Skeletal muscle satellite cell (primary cell): Measurements from ENCODE around the gene SLC31A2.
"Not testable (repeated sequence)": the region's sequence is repeated elsewhere in the genome, so short reads cannot be mapped to it uniquely, and the experiment has no call there.

Source experiments
- H3K27me3 ChIP-seq: 2 replicates; pipeline ENCODE4 v1.7.0; 2013; ENCODE audit warnings: low read length; ENCODE audit not compliant: control insufficient read depth, insufficient read depth
- H3K36me3 ChIP-seq: 2 replicates; pipeline ENCODE4 v1.7.0; 2013; ENCODE audit warnings: mild to moderate bottlenecking, control low read depth, low read length; ENCODE audit not compliant: insufficient read depth
- H3K4me1 ChIP-seq: 2 replicates; pipeline ENCODE4 v1.7.0; 2013; ENCODE audit warnings: low read length; ENCODE audit not compliant: control insufficient read depth, insufficient read depth
- H3K4me2 ChIP-seq: 2 replicates; pipeline ENCODE4 v1.7.0; 2013; ENCODE audit warnings: mild to moderate bottlenecking, low read length
- H3K4me3 ChIP-seq: 2 replicates; pipeline ENCODE4 v1.7.0; 2013; ENCODE audit warnings: low read length
- H3K9ac ChIP-seq: 2 replicates; pipeline ENCODE4 v1.7.0; 2013; ENCODE audit warnings: mild to moderate bottlenecking, low read depth, low read length, moderate library complexity
- H3K9me3 ChIP-seq: replicated peaks from 2 replicates; pipeline ENCODE4 v1.7.0; 2013; ENCODE audit warnings: mild to moderate bottlenecking, control low read depth, low read length

SLC31A2 gene

DNA sequence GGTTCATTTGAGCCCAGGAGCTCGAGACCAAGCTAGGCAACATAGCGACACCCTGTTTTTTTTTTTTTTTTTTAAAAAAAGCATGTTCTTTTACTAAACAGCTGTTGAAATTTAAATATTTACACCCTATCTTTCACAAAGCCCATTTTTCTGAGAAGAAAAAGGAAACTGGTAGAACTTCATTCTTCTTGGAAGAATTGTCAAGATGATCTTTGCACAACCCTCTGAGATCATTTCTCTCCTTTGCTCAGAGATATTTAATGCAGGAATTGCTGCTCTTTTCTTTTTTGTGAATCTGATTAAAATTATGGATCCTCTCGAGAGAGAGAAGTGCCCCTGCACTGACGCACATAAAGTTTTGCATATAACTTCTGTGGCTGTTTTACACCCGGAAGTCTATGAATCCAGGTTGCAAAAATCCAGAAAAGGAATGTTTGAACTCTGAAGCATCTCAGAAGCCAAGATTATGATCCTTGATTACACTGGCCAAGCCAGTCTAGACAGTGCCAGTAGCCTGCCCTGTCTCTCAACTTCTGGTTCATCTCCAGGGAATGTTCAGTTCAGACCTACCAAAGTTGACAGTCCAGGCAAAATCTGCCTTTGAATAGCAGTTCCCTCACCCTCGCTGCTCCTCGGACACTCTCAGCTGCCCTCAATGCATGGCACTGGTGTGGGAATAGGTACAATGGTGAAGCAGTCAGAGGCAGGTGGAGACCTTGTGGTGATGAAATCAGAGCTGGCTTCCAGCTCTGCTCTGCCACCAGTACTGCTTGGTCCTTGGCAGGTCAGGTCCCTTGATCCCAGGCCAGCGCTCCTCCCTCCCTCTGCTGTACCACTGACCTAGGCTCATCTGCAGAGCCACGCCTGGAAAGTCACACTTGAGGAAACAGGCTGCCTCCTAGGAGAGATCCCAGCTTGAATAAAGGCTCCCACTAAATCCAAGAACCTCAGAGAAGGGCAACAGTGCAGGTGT lies 13.3 kb upstream of the SLC31A2 start:
- H3K4me1 ChIP-seq: no peaks in the 10 kb centered on the region
- H3K4me3 ChIP-seq: no peak overlapping the region
- no peaks in the 10 kb centered on the region for H3K9me3 ChIP-seq

DNA sequence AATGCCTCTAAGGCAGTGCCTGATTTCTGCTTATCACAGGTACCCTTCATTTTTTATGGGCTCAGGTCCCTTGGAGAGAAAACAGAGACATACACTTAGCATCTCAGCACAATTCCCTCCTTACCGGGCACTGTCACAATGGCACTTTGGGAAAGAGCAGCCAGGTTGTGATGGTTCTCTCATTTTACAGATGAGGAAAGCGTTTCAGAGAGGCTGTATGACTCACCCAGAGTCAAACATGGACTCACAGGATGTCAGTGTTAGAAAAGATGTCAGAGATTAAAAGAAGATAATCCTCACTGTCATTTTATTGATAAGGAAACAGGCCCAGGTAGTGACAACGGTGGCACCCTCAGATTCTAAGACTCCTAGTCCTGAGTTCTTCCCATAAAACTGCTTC lies 12.0 kb upstream of the SLC31A2 start:
- H3K4me3 ChIP-seq: no peak overlapping the region
- H3K4me2 ChIP-seq: no peak overlapping the region
- no peaks in the 10 kb centered on the region for H3K4me1 ChIP-seq
- H3K9ac ChIP-seq: no peak overlapping the region
- H3K9me3 ChIP-seq: no peaks in the 10 kb centered on the region
- H3K27me3 ChIP-seq: peaks cover 42% of the 10 kb centered on the region
- H3K36me3 ChIP-seq: no peaks in the 10 kb centered on the region

More for the DNA sequence above, 13.3 kb upstream of the SLC31A2 start:
- H3K27me3 ChIP-seq: peaks cover 39% of the 10 kb centered on the region
- no peak overlapping the region for H3K9ac ChIP-seq
- no peaks in the 10 kb centered on the region for H3K36me3 ChIP-seq
- no peak overlapping the region for H3K4me2 ChIP-seq

DNA sequence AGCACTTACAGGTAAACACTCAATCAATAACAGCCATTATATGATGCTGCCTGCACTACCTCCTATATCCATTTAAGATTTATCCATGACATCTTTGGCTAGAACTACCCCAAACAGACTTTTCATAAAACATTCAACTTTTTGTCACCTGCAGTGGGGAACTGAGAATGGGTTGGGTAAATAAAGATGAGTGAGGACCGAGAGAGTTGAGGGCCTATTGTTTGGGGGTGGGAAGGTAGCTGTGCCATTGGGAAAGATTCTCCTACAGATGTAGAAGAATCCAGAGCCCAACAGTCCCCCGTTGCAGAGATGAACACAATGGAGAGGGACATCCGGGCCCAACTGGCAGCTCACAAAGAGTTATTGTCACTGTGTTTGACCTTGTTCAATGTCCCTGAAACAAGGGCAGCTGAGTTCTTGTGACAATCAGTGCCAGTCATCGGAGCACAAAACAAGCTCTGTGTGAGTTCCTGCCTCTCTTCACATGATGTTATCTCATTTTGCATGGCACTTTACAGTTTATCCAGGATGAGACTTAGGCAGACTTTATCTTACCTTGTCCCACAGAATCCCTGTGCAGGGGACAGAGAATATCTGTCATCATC lies 11.5 kb upstream of the SLC31A2 start:
- H3K4me1 ChIP-seq: no peaks in the 10 kb centered on the region
- no peaks in the 10 kb centered on the region for H3K9me3 ChIP-seq
- H3K4me3 ChIP-seq: no peak overlapping the region
- H3K4me2 ChIP-seq: no peak overlapping the region
- peaks cover 37% of the 10 kb centered on the region for H3K27me3 ChIP-seq
- no peaks in the 10 kb centered on the region for H3K36me3 ChIP-seq
- no peak overlapping the region for H3K9ac ChIP-seq

DNA sequence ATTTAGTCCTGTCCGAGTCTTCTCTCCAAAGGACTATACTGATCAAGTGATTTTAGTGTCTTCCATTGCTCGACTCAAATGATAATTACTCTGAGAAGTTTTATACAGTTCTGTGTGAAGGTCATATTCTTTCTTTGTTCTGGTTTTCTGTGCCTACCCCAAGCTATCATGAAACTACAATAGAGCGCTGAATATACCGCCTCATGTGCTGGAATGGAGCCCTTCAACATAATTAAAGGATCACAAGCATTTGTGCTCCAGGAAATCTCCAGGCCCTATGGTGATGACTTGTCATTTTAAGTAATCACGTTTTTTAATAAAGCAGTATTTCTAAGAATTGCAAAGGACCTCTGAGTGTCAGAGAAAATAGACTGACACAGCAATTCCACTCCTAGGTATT lies 10.9 kb upstream of the SLC31A2 start:
- Histone ChIP-seq H3K9me3 (no peaks in the 10 kb centered on the region), H3K9ac (no peak overlapping the region), H3K4me1 (no peaks in the 10 kb centered on the region), H3K4me2 (no peak overlapping the region), H3K4me3 (no peak overlapping the region), H3K36me3 (no peaks in the 10 kb centered on the region), H3K27me3 (peaks cover 39% of the 10 kb centered on the region)

DNA sequence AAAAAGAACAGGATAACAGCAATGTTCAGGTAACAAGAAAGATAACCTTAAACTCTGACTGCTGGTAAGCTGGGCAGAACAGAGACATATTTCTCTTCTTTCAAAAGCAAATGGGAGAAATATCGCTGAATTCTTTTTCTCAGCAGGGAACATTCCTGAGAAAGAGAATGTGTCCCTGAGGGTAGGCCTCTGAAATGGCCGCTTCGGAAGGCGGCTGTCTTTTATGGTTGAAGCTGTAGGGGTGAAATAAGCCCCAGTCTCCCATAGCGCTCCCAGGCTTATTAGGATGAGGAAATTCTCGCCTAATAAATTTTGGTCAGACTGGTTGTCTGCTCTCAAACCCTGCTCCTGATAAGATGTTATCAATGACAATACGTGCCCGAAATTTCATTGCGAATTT lies 9.9 kb upstream of the SLC31A2 start:
- H3K4me1 ChIP-seq, H3K4me3 ChIP-seq, H3K4me2 ChIP-seq, H3K9ac ChIP-seq, H3K9me3 ChIP-seq, H3K36me3 ChIP-seq: not testable (repeated sequence)
- peaks cover 44% of the 10 kb centered on the region for H3K27me3 ChIP-seq

DNA sequence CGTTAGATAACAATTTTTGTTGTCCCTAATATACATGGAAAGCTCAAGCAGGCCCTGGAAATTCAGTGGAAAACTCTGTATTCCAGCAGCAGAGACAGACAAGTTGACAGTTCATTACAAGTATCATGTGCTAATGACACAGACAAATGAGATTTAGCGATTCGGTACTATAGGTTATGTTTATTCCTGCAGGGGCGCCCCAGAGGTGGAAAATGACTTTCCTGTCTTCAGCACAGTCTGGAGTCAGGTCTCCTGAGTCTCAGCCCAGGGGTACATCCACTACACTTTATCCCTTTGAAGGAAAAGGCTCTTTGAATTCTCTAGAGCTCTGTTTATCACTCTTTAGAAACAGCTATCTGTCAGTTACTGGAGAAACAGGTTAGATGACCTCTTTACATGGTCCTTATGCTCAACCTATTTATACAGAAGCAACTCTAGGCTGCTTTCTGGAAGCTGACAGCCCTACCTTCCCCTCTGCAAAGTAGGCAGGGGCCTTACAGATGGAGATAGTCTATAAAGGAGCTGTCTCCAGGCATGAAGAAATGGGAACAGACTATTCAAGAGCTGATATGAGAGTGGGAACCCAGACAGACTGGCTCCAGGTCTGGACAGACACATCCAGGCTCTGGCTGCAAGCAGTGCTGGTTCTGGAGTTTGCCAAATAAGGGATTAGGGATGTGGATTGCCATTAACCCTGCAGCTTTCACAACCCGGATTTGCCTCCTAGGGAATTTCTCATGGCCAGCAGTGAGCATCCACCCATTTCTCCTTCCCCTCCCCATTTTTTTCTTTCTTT lies 7.2 kb upstream of the SLC31A2 start:
- H3K36me3 ChIP-seq: no peaks in the 10 kb centered on the region
- peaks cover 32% of the 10 kb centered on the region for H3K27me3 ChIP-seq
- no peak overlapping the region for H3K9ac ChIP-seq
- no peaks in the 10 kb centered on the region for H3K4me1 ChIP-seq
- no peak overlapping the region for H3K4me2 ChIP-seq
- H3K9me3 ChIP-seq: no peaks in the 10 kb centered on the region
- no peak overlapping the region for H3K4me3 ChIP-seq

DNA sequence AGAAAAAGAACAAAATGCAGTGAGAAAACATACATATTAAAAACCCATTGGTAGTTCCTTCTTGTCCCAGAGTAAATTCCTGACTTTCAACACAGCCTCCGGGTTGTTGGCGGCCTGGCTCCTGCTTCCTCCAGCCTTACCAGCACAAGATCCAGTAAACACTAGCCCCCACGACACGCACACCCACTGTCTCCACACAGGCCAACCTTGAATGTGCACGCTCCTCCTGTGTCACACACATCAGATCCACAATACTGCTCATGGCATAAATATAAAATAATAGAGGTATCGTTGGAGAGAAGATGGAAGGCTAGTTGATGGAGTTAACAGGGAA lies 2.5 kb upstream of the SLC31A2 start:
- H3K4me2 ChIP-seq: no peak overlapping the region
- no peak overlapping the region for H3K4me3 ChIP-seq
- no peak overlapping the region for H3K9ac ChIP-seq
- H3K4me1 ChIP-seq: peaks cover 17% of the 10 kb centered on the region
- H3K36me3 ChIP-seq: no peaks in the 10 kb centered on the region
- peaks cover 23% of the 10 kb centered on the region for H3K27me3 ChIP-seq
- H3K9me3 ChIP-seq: no peaks in the 10 kb centered on the region

DNA sequence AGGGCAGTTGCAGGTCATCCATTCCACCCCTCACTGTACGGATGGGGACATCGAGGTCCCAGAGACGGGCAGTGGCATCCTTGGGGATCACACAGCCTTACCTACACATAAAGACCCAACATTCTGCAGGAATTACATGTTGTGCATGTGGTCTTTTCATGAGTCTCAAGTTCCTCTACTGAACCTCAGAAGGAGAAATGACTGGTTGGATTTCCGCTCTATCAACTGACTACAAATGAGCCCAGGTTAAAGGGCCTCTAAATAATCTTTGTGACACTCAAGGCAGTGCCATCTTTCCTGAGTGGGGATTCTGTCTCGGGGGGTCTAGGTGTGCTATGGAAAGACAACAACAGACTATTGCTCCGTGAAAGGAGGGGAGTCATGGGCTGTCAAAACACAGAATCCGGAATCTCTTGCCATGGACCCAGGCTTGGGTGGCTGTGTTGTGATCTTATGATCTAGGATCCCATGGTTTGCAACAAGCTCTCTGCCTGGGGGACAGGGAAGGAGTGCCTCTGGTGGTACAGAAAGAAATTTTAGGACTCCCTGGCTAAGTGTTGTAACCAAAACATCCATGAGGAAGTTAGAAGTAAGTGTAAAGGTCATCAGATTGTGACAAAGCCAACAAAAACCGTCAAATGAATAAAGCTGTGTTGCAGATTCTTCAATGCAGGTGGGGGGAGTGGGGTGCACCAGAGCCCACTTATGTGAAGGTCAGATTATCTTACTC lies 1.9 kb upstream of the SLC31A2 start:
- H3K36me3 ChIP-seq: no peaks in the 10 kb centered on the region
- H3K4me3 ChIP-seq: no peak overlapping the region
- H3K4me2 ChIP-seq: no peak overlapping the region
- peaks cover 23% of the 10 kb centered on the region for H3K27me3 ChIP-seq
- H3K4me1 ChIP-seq: peaks cover 23% of the 10 kb centered on the region
- H3K9me3 ChIP-seq: no peaks in the 10 kb centered on the region
- H3K9ac ChIP-seq: no peak overlapping the region

DNA sequence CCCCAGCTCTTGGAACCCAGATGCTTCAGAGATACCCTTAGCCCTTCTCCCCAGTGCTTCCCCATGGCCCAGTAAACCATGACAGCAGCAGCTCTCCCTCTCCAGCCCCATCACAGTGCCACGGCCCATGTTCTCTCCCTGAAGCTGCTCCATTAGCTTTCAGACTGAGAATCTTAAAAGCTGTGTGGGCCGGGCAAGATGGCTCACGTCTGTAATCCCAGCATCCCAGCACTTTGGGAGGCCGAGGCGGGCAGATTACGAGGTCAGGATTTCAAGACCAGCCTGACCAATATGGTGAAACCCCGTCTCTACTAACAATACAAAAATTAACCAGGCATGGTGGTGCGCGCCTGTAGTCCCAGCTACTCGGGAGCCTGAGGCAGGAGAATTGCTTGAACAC lies 1.2 kb upstream of the SLC31A2 start:
- Histone ChIP-seq H3K4me1 (peaks cover 28% of the 10 kb centered on the region), H3K27me3 (peaks cover 23% of the 10 kb centered on the region)
- not testable (repeated sequence) for H3K36me3 ChIP-seq, H3K4me3 ChIP-seq, H3K9me3 ChIP-seq, H3K9ac ChIP-seq, H3K4me2 ChIP-seq

DNA sequence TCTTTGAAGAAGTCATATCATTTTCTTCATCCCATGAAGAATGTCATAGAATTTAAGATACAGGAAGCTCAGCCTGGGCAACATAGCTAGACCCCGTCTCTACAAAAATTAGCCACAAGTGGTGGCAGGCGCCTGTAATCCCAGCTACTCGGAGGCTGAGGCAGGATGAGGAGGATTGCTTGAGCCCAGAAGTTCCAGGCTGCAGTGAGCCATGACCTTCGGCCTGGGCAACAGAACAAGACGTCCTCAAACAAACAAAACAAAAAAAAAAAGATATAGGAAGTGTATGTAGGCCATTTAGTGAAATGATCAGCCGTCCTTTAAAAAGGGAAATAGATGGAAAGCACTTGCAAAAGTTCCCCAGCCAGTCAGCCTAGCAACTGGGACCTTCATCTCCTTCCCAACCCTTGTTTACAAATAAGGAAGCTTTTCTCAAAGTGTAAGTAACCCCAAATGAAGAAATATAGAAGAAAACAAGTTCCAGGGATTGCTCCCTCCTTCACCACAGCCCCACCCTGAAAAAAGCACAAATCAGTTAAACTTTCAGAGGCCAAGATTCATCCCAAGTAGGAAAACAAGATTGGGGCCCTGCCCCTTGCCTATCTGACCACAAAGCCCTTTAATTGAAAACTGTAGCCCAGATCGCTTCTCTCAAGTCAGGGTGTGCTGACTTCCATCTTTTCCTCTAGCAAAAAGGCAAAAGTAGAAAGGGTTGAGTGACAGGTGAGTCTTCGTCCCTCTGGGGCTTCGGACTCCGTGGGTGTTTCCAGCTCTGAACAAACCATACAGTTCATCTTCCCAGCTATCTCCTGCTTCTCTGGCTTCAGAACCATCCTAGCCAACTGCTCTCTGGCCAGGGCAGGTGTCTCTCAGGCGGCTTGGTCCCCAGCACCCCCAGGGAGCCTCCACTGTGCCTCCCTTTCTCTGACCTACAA lies 1.2 kb downstream of the SLC31A2 start:
- H3K9me3 ChIP-seq: no peaks in the 10 kb centered on the region
- peak overlapping the region; percentile 94 for H3K4me3 ChIP-seq
- H3K9ac ChIP-seq: peak overlapping the region; percentile 92
- peak overlapping the region; percentile 92 for H3K4me2 ChIP-seq
- peaks cover 4% of the 10 kb centered on the region for H3K27me3 ChIP-seq
- no peaks in the 10 kb centered on the region for H3K36me3 ChIP-seq
- H3K4me1 ChIP-seq: peaks cover 35% of the 10 kb centered on the region
